Duodenal mucosa (tissue), 2 donors: ENCODE results near the gene DENND1B.

Experiments
- H3K27ac ChIP-seq: one replicate; pipeline ENCODE4 v1.7.0; 2013; ENCODE audit warnings: low read depth, low read length
- H3K27me3 ChIP-seq, 2 donors: one replicate each; pipeline ENCODE4 v1.7.0; 2013; ENCODE audit warnings: low read length in 2 of 2, control low read depth in 1 of 2; ENCODE audit not compliant: insufficient read depth in 2 of 2, control insufficient read depth in 1 of 2
- H3K36me3 ChIP-seq, 2 donors: one replicate each; pipeline ENCODE4 v1.7.0; 2013; ENCODE audit warnings: low read length in 2 of 2, control low read depth in 1 of 2; ENCODE audit not compliant: insufficient read depth in 2 of 2, control insufficient read depth in 1 of 2
- H3K4me1 ChIP-seq, 2 donors: one replicate each; pipeline ENCODE4 v1.7.0; 2013; ENCODE audit warnings: low read length in 2 of 2, control low read depth in 1 of 2; ENCODE audit not compliant: insufficient read depth in 2 of 2, control insufficient read depth in 1 of 2
- H3K4me3 ChIP-seq, 2 donors: one replicate each; pipeline ENCODE4 v1.7.0; 2013; ENCODE audit warnings: low read length in 2 of 2, low read depth in 1 of 2
- H3K9ac ChIP-seq, 2 donors: one replicate each; pipeline ENCODE4 v1.7.0; 2013; ENCODE audit warnings: low read length in 2 of 2, low read depth in 1 of 2
- H3K9me3 ChIP-seq, 2 donors: one replicate each; pipeline ENCODE4 v1.7.0; 2013; ENCODE audit warnings: low read length in 2 of 2, control low read depth in 1 of 2; ENCODE audit not compliant: control insufficient read depth in 1 of 2

DENND1B gene

DNA sequence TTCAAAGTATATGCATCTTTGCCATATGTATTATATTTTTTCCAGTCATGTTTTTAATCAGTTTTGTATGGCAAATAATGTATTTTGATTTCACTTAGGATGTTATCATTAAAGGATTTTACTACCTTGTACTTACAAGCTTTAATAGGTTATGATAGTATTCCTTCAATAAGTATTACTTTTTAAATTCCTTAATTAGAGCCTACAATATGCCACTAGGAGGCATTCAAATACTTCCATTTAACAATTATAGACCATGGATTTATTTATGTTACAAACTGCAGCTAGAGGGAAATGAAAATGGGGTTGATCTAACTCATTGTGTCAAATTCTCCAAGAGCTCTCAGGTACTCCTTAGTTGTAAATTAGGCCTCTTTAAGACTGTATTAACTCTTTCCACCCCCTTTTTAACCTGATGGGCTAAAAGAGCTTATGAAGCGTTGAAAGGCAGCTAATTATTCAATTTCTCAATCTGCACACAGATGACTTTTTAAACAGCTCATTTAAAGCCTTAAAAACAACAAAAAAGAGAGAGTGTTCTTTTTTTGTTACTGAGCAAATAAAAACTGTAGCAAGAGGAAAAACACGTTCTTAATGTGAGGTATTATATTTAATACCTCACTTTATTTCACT is 156.2 kb downstream of the DENND1B start:
- Histone ChIP-seq H3K9ac (no peak overlapping the region), H3K27me3 (no peaks in the 10 kb centered on the region), H3K4me3 (no peak overlapping the region), H3K9me3 (no peaks in the 10 kb centered on the region), H3K4me1 (peaks cover 8 to 9% of the 10 kb centered on the region in 2 donors), H3K36me3 (peaks cover 0 to 7% of the 10 kb centered on the region in 2 donors), H3K27ac (no peak overlapping the region)

DNA sequence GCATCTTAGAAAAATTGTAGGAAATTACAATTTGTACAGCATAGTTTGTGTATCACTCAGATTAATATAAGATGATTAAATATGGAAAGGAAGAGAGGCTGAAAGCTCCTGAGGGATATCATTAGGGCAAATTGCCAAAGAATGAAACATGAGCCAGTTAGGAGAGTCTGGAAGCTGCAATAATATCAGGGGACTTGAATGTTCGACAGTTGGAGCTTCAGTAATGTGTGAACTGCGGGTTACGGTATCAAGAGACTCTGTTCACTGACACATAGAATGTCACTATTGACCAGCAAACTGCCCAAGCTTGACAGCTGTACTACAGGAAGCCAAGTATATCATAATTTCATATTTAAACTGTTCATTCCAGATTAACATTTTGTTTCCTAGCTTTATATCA is 157.2 kb downstream of the DENND1B start:
- Histone ChIP-seq H3K27ac (no peak overlapping the region), H3K36me3 (peaks cover 0 to 7% of the 10 kb centered on the region in 2 donors), H3K9me3 (no peaks in the 10 kb centered on the region), H3K9ac (no peak overlapping the region), H3K4me3 (no peak overlapping the region), H3K4me1 (peaks cover 8 to 9% of the 10 kb centered on the region in 2 donors), H3K27me3 (no peaks in the 10 kb centered on the region)

DNA sequence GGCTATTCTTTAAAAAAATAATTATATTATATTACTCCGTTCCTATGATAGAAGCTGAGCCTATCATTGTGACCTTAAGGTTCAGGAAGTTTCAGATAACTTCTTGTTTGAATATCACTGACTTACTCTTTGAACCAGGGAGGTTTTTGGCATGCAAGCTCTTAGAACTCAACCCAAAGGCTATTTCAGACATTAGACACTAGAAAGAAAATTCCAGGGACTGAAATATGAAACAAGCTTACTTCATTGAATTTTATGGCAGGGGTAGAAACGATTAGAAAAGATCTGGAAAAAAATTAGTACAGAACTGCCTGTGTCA is 159.6 kb downstream of the DENND1B start:
- no peak overlapping the region for H3K9ac ChIP-seq
- no peaks in the 10 kb centered on the region for H3K27me3 ChIP-seq
- H3K36me3 ChIP-seq, result peaks cover 0 to 7% of the 10 kb centered on the region in 2 donors
- no peak overlapping the region for H3K4me3 ChIP-seq
- no peaks in the 10 kb centered on the region for H3K9me3 ChIP-seq
- H3K27ac ChIP-seq, result no peak overlapping the region
- H3K4me1 ChIP-seq, result peaks cover 0 to under 1% of the 10 kb centered on the region in 2 donors

DNA sequence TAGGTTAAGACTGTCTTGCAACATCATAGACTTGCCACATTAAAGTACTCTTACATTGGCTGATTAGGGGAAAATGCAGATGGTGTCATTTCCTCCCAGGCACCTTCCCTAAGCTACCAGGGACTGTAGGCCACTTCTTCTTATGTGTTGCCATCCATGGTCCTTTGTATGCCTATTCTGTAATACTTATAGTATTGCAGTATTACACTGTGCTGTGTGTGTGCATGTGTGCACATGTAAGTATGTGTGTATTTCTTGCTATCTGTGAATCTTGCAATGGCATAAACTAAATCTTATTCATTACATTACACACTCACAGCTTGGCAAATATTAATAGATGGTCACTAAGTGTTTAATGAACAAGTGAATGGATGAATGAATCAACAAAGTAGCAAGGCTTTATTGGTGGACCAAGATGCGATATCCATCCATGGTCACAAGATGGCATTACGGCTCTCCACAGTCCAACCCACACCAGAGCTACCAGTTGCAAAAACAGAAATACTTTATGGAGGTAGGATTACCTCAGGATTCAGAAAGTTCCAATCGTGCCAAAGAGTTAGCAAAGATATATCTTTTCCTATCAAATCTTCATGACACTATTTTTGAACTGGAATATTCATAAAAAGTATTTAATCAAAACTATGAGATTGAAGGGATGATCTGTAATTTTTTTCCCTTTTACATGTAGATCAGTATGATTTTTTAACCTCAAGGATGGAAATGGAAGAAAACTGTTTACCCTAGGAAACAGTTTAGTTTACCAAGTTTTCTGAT is 160.2 kb downstream of the DENND1B start:
- Histone ChIP-seq H3K9me3 (no peaks in the 10 kb centered on the region), H3K27me3 (no peaks in the 10 kb centered on the region), H3K4me3 (no peak overlapping the region), H3K4me1 (no peaks in the 10 kb centered on the region), H3K36me3 (peaks cover 0 to 7% of the 10 kb centered on the region in 2 donors), H3K9ac (no peak overlapping the region), H3K27ac (no peak overlapping the region)

DNA sequence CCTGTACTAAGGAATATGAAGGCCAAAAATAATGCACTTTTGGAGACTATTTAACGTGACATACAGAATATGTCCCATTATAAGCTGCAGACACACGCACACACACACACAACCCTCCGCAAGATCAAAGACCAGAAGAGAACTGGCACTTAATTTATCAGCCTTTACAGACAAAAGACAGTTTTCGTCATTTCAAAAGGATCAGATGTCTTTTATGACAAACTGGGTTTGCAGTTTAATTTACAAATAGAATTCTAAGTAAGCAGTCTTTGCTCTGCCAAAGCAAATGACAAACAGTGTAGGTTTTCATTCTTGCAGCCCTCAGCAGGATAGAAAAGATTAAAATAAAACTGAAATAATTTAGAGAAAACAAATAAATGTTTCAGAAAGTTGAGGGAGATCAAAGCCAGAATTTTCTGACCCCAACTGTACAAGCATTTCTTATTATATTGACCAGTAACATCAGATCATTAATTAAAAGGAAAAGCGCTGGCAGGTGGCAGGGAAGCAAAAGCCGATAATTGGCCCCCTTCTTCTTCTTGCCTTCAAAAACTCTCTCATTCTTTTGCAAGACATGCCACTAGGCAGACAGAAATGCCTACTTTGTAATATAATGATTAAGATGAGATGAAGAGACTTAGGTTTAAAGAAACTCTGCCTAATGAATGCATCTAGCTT is 169.0 kb downstream of the DENND1B start:
- no peaks in the 10 kb centered on the region for H3K27me3 ChIP-seq
- H3K4me1 ChIP-seq, result no peaks in the 10 kb centered on the region
- H3K9me3 ChIP-seq, result no peaks in the 10 kb centered on the region
- H3K9ac ChIP-seq, result no peak overlapping the region
- no peak overlapping the region for H3K4me3 ChIP-seq
- no peak overlapping the region for H3K27ac ChIP-seq
- no peaks in the 10 kb centered on the region for H3K36me3 ChIP-seq

DNA sequence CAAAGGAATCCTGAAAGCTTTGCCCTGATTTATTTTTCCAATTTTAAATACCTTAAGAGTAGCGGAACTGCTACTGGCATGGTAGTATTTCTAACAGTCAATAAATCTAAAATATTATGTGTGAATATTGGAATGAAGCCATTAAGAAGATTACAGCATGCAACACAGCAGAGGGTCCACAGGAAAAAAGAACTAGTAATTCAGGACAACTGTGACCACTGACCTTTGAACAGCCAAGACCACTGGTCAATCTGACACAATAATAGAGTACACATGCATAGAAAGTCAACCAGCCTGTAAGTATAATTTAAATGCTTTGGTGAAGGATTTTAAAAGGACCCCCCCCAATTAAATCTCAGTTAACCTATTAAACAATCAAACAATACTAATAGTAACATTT is 171.0 kb downstream of the DENND1B start:
- H3K4me1 ChIP-seq, result no peaks in the 10 kb centered on the region
- no peaks in the 10 kb centered on the region for H3K27me3 ChIP-seq
- H3K4me3 ChIP-seq, result no peak overlapping the region
- H3K27ac ChIP-seq, result no peak overlapping the region
- peaks cover 0 to 5% of the 10 kb centered on the region in 2 donors for H3K36me3 ChIP-seq
- H3K9ac ChIP-seq, result no peak overlapping the region
- H3K9me3 ChIP-seq, result no peaks in the 10 kb centered on the region

DNA sequence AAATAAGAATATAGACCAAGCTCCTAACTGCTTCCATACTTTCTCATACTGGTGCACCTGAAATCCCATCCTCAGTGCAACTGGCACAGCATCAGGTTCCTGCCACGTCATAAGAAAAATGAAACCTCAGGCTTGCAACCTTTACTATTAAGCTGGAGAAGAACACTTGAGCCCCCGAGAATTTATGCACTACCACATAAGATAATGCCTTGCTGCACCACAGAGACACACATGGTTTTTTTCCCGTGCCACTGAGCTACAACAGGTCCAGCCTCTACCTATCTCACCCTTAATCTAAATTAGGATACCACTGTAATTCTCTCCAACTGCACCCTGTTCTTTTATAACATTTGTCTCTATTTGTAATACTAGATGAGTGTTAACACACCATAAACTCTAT is 174.5 kb downstream of the DENND1B start:
- H3K4me3 ChIP-seq, result no peak overlapping the region

DNA sequence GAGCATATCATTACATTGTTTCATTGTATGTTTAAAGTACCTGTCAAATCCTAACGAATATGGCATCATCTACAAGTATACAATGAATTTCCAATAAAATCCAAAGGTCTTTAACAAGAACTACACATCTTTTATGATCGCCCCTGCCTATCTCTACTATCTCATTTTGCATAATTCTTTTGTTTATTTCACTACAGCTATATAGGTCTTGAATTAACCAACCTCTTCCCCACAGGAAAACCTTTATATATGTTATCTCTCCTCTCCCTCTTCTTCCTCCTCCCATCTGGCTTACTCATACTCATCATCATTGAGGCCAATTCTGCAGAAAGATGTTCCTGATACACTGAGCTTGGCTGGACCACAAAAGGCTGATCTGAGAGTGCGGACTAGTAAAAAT is 175.5 kb downstream of the DENND1B start:
- H3K27me3 ChIP-seq, result no peaks in the 10 kb centered on the region
- H3K27ac ChIP-seq, result no peak overlapping the region
- H3K9ac ChIP-seq, result no peak overlapping the region
- no peaks in the 10 kb centered on the region for H3K9me3 ChIP-seq
- H3K4me1 ChIP-seq, result no peaks in the 10 kb centered on the region
- no peak overlapping the region for H3K4me3 ChIP-seq
- H3K36me3 ChIP-seq, result peaks cover 0 to 5% of the 10 kb centered on the region in 2 donors

More for the DNA sequence above, 174.5 kb downstream of the DENND1B start:
- Histone ChIP-seq H3K27me3 (no peaks in the 10 kb centered on the region), H3K9ac (no peak overlapping the region), H3K9me3 (no peaks in the 10 kb centered on the region), H3K27ac (no peak overlapping the region), H3K4me1 (no peaks in the 10 kb centered on the region), H3K36me3 (peaks cover 0 to 5% of the 10 kb centered on the region in 2 donors)

DNA sequence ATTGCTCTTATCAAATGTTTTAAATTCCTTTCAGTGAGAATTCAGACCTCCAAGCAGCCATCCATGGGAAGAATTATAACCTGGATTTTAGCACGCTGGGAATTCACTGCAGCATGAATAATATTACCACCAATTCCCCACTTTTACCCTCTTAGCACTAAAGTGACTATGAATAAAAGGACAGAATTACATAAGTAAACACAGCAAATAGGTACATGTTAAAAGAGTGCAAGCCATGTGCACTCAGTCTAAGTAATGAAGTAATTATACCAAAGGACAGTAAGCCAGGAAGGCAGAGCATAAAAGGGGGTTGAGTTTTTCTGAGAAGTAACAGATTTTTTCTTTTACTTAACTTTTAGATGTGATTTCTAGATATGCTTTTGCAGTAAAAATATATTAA is 176.3 kb downstream of the DENND1B start:
- Histone ChIP-seq H3K27ac (no peak overlapping the region), H3K9me3 (no peaks in the 10 kb centered on the region), H3K4me3 (no peak overlapping the region), H3K27me3 (no peaks in the 10 kb centered on the region), H3K36me3 (peaks cover 3 to 5% of the 10 kb centered on the region in 2 donors), H3K9ac (no peak overlapping the region), H3K4me1 (no peaks in the 10 kb centered on the region)

DNA sequence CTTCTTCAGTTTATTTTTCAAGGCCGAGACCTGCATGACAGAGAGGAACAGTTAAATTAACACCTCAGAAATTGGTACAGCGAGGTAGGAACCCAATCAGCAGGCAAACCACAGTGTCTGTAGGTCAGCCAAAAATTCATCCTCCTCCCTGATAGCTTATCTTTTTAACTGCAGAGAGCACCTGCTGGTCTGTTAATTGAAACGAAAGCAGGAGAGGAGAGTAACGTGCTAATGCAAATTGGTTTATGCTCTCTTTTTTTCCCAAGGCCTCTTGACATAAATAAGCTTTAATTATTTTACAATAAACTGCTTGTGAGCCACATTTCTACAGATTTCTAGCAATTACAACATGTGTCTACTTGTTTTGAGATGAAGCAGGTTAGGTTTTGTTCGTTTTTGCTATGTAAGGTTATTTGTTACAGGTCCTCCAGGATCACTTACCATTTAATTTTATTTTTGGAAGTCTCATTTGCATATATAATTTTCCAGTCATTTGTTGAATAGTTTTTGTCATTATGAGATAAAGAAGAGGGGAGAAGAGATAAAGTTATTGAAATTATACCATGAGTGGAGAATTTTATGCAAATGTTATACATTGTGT is 179.9 kb downstream of the DENND1B start:
- Histone ChIP-seq H3K27ac (no peak overlapping the region), H3K9ac (no peak overlapping the region), H3K4me1 (no peaks in the 10 kb centered on the region), H3K9me3 (no peaks in the 10 kb centered on the region), H3K27me3 (no peaks in the 10 kb centered on the region), H3K36me3 (peaks cover 3 to 5% of the 10 kb centered on the region in 2 donors), H3K4me3 (no peak overlapping the region)
